Activated T-cell treated with anti-CD3 and anti-CD28 coated beads for 48 hours (primary cell): Measurements from ENCODE around the gene ATP2B3.
A peak's percentile ranks its signal among the peaks of the same experiment; 100 is the strongest.

Experiments used
- DNase-seq: peaks from one replicate; pipeline ENCODE4 v3.0.0-alpha.2; 2020; ENCODE audit warnings: low read depth

Gene ATP2B3

GRCh38 chrX:153517423-153517822, at the start of gene ATP2B3:
ATP2B3 (plus strand) TSS chrX:153517642; CDS start chrX:153536248, 18,606 bp downstream.
- DNase-seq: no peak

- no peak for DNase-seq
Observed at GRCh38 chrX:153468008-153468580, 49.3 kb upstream of the ATP2B3 start.

- peak; percentile 27 for DNase-seq
Observed at GRCh38 chrX:153469811-153470410, 47.5 kb upstream of the ATP2B3 start.

- DNase-seq: peak; percentile 78
Observed at GRCh38 chrX:153470411-153471363, 46.8 kb upstream of the ATP2B3 start, which contains the start of gene HAUS7. HAUS7 (minus strand) TSS chrX:153470576; CDS start chrX:153470557, 19 bp downstream.

- DNase-seq: no peak
Observed at GRCh38 chrX:153471663-153472280, 45.7 kb upstream of the ATP2B3 start.

- no peak for DNase-seq
Observed at GRCh38 chrX:153473126-153473525, 44.3 kb upstream of the ATP2B3 start.

- DNase-seq: no peak
Observed at GRCh38 chrX:153474266-153474665, 43.2 kb upstream of the ATP2B3 start.

GRCh38 chrX:153474718-153475117, 42.7 kb upstream of the ATP2B3 start:
- DNase-seq: peak; percentile 18

- DNase-seq: no peak
Observed at GRCh38 chrX:153475271-153475670, 42.2 kb upstream of the ATP2B3 start.

- DNase-seq: no peak
Observed at GRCh38 chrX:153475751-153476281, 41.6 kb upstream of the ATP2B3 start.

GRCh38 chrX:153476666-153477363, 40.6 kb upstream of the ATP2B3 start:
- no peak for DNase-seq

- DNase-seq: no peak
Observed at GRCh38 chrX:153477364-153477857, 40.0 kb upstream of the ATP2B3 start.

- DNase-seq: no peak
Observed at GRCh38 chrX:153477901-153478300, 39.5 kb upstream of the ATP2B3 start.

GRCh38 chrX:153478746-153479145, 38.7 kb upstream of the ATP2B3 start:
- DNase-seq: no peak

GRCh38 chrX:153481043-153481442, 36.4 kb upstream of the ATP2B3 start:
- no peak for DNase-seq

GRCh38 chrX:153482376-153483015, 34.9 kb upstream of the ATP2B3 start:
- no peak for DNase-seq

- no peak for DNase-seq
Observed at GRCh38 chrX:153485396-153486080, 31.9 kb upstream of the ATP2B3 start.

GRCh38 chrX:153486171-153486570, 31.3 kb upstream of the ATP2B3 start:
- no peak for DNase-seq

- no peak for DNase-seq
Observed at GRCh38 chrX:153487590-153488071, 29.8 kb upstream of the ATP2B3 start.
